Lower lobe of right lung (tissue), 2 donors: ENCODE data around the gene CEP152. TPM values are rescaled to one million over a fixed set of nuclear protein-coding genes. Genes with fewer than 3 reads are reported as not detected.

ENCODE experiments used
- ATAC-seq, 2 donors: fragments of 200-7000 bp; cut with Tn5 transposase; one replicate each; pipeline ENCODE4 v1.9.1; 2020 to 2022; ENCODE audit warnings: mild to moderate bottlenecking in 2 of 2, moderate library complexity in 2 of 2
- DNase-seq: peaks from one replicate; pipeline ENCODE4 v3.0.0-alpha.2; 2020
- H3K27ac ChIP-seq: fragments of 200-600 bp; one replicate; pipeline ENCODE4 v1.8.0; 2022
- H3K27me3 ChIP-seq: fragments of 200-600 bp; one replicate; pipeline ENCODE4 v1.8.0; 2022; ENCODE audit warnings: low read depth
- H3K36me3 ChIP-seq: fragments of 200-600 bp; one replicate; pipeline ENCODE4 v1.8.0; 2022; ENCODE audit warnings: mild to moderate bottlenecking
- H3K4me1 ChIP-seq: fragments of 200-600 bp; one replicate; pipeline ENCODE4 v1.8.0; 2022
- H3K4me3 ChIP-seq: fragments of 200-600 bp; one replicate; pipeline ENCODE4 v1.8.0; 2022; ENCODE audit warnings: mild to moderate bottlenecking
- H3K9me3 ChIP-seq: fragments of 200-600 bp; one replicate; pipeline ENCODE4 v1.8.0; 2022
- intact Hi-C: fragments of 100-400 bp; cut with DNase I; formaldehyde crosslinking; loops from one replicate; pipeline ENCODE4 v1.11.0; 2022
- total RNA-seq: library from RNA; stranded (reverse); fragmentation: NEBNext Ultra II Directional; extraction: Animal tissue kit (Norgen Biotek cat#: 25700); gene quantifications from one replicate; pipeline ENCODE4 v1.2.1, GENCODE V29; 2021
- TF ChIP-seq, protein P1 (sequence below): fragments of 200-600 bp; IDR thresholded peaks from one replicate; pipeline ENCODE4 v1.8.0; 2022; ENCODE audit warnings: antibody characterized with exemption, mild to moderate bottlenecking
- donor health status: DM: no; HTN: yes; CAD: no; lungs with severe emphysema.

The CEP152 gene
- total RNA-seq, 1 donor from 2014 or later: 6.5 TPM

DNA sequence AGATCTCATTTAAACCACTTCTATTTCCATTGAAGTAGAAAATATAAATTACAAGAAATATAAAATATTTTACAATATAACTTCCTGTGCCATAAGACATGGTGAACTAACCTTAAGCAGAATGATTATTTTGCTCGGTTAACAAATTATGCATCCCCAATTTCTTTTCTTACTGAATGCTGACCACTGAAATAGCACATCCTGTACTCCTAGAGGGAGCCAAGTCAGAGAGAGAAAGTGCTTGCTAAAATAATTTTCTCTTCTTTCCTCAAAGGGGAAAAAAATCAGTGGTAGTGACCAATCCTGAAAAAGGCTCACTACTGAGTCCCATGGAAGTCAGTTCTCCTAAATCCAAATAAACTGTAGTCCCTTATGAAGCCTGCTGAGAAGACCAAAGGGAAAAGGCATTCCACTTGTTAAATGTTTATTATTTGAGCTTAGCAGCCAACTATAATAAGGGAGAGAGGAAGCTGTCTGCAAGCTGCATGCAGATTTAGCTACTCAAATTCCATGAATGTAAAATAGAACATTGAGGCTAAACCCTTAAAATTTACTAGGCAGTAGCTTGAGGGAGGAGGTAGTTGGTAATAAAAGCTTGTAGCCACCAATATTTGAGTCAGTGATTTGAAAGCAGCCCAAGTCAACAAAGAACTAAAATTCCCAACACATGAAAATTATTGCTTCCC lies 33.1 kb downstream of the CEP152 start:
- intact Hi-C loops: no loop called here
- TF ChIP-seq, protein P1, sequence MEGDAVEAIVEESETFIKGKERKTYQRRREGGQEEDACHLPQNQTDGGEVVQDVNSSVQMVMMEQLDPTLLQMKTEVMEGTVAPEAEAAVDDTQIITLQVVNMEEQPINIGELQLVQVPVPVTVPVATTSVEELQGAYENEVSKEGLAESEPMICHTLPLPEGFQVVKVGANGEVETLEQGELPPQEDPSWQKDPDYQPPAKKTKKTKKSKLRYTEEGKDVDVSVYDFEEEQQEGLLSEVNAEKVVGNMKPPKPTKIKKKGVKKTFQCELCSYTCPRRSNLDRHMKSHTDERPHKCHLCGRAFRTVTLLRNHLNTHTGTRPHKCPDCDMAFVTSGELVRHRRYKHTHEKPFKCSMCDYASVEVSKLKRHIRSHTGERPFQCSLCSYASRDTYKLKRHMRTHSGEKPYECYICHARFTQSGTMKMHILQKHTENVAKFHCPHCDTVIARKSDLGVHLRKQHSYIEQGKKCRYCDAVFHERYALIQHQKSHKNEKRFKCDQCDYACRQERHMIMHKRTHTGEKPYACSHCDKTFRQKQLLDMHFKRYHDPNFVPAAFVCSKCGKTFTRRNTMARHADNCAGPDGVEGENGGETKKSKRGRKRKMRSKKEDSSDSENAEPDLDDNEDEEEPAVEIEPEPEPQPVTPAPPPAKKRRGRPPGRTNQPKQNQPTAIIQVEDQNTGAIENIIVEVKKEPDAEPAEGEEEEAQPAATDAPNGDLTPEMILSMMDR: no peak

DNA sequence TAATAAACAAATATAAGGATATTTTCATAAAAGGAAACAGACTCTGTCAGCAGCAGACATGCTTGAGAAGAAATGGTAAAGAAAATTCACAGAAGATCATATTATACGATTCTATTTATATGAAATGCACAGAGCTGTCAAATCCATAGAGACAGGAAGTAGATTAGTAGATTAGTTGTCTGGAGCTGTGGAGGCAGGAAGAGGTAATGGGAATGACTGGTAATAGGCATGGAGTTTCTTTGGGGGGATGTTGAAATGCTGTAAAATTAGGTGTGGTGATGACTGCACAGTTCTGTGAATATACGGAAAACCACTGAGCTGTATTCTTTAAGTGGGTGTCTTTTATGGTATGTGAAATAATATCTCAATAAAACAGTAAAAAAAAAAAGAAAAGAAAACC lies 35.3 kb downstream of the CEP152 start:
- DNase-seq (no peak), ATAC-seq (no peak)
- H3K27me3 ChIP-seq: no peaks in the 10 kb centered on the region
- intact Hi-C loops: no loop called here
- H3K4me1 ChIP-seq: no peaks in the 10 kb centered on the region
- no peak overlapping the region for H3K4me3 ChIP-seq
- H3K9me3 ChIP-seq: no peaks in the 10 kb centered on the region
- H3K36me3 ChIP-seq: peaks cover 2% of the 10 kb centered on the region
- H3K27ac ChIP-seq: no peak overlapping the region
- TF ChIP-seq, protein P1: no peak

More for the DNA sequence above, 33.1 kb downstream of the CEP152 start:
- Histone ChIP-seq H3K27me3 (no peaks in the 10 kb centered on the region), H3K4me3 (no peak overlapping the region), H3K36me3 (peaks cover 7% of the 10 kb centered on the region), H3K27ac (no peak overlapping the region), H3K9me3 (no peaks in the 10 kb centered on the region), H3K4me1 (no peaks in the 10 kb centered on the region)
- DNase-seq: no peak
- ATAC-seq: no peak

DNA sequence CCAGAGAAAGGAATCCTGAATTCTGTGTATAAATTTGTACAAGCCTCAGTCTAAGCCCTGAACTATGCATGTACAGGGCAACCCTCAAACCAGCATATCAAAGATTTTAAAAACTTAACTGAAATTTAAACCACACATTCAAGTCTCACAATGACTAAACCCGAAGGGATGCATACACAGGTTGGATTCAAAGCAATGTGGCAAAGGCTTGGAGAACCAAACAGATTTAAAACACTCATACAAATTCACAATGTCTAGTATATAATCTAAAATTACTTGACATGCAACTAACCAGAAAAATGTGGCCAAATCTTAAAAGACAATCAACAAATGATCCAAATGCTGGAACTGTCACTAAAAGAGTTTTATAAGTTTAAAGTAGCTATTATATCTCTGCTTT lies 36.4 kb downstream of the CEP152 start:
- Histone ChIP-seq H3K27me3 (no peaks in the 10 kb centered on the region), H3K4me3 (no peak overlapping the region), H3K9me3 (no peaks in the 10 kb centered on the region), H3K36me3 (no peaks in the 10 kb centered on the region), H3K4me1 (no peaks in the 10 kb centered on the region), H3K27ac (no peak overlapping the region)
- DNase-seq (no peak), ATAC-seq (no peak)
- TF ChIP-seq, protein P1: no peak
- intact Hi-C loops: no loop called here

DNA sequence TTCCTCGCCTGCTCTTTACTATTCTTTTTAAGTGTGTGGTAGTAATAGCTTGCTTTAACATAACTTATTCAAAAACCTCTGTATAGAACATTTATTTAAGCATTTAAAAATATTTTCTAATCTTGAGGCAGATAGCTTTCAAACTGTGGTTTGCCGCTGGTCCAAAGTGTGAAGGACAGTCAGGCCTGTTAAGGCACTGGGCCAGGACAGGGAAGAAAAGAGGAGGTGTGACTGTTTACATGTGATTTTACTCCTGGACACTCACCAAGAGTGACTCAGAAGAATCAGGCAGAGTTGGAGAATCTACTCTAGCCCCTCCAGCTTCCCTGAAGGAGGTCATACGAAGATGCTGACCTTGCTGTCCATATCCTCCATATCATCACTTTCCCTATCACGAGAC lies 44.7 kb downstream of the CEP152 start:
- Histone ChIP-seq H3K27ac (no peak overlapping the region), H3K9me3 (no peaks in the 10 kb centered on the region), H3K4me1 (no peaks in the 10 kb centered on the region), H3K36me3 (peaks cover 18% of the 10 kb centered on the region), H3K27me3 (no peaks in the 10 kb centered on the region), H3K4me3 (no peak overlapping the region)
- TF ChIP-seq, protein P1: no peak
- ATAC-seq: no peak
- no peak for DNase-seq
- intact Hi-C loops: no loop called here

DNA sequence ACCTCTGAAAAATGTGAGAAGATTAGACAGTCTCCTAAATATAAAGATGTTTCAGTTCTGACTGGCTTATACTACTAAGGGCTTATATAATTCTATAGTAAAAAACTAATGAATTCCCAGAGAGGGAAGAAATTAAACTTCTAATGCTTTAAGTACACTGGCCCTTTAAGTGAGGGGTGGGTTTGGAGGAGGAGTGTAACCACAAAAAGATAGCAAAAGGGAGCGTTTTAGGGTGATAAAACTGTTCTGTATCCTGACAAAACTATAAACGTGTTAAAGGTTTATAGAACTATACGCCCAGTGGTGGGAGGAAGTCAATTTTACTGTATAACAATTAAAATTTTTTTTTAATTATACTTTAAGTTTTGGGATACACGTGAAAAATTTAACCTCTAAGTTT lies 45.8 kb downstream of the CEP152 start:
- intact Hi-C loops: no loop called here
- Histone ChIP-seq H3K4me1 (no peaks in the 10 kb centered on the region), H3K27me3 (no peaks in the 10 kb centered on the region), H3K27ac (no peak overlapping the region), H3K4me3 (no peak overlapping the region), H3K9me3 (no peaks in the 10 kb centered on the region), H3K36me3 (peaks cover 18% of the 10 kb centered on the region)
- no peak for DNase-seq
- TF ChIP-seq, protein P1: no peak
- no peak for ATAC-seq
